ENCODE data around the gene KSR1.
A peak's percentile ranks its signal among the peaks of the same experiment; 100 is the strongest.
"Not testable (repeated sequence)": the region's sequence is repeated elsewhere in the genome, so short reads cannot be mapped to it uniquely, and the experiment has no call there.

Gene KSR1

DNA sequence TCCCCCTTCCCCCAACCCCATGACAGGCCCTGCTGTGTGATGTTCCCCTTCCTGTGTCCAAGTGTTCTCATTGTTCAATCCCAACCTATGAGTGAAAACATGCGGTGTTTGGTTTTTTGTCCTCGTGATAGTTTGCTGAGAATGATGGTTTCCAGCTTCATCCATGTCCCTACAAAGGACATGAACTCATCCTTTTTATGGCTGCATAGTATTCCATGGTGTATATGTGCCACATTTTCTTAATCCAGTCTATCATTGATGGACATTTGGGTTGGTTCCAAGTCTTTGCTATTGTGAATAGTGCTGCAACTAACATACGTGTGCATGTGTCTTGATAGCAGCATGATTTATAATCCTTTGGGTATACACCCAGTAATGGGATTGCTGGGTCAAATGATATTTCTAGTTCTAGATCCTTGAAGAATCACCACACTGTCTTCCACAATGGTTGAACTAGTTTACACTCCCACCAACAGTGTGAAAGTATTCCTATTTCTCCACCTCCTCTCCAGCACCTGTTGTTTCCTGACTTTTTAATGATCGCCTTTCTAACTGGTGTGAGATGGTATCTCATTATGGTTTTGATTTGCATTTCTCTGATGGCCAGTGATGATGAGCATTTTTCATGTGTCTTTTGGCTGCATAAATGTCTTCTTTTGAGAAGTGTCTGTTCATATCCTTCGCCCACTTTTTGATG lies 28.9 kb upstream of the KSR1 start:
- not testable (repeated sequence) for DNase-seq

DNA sequence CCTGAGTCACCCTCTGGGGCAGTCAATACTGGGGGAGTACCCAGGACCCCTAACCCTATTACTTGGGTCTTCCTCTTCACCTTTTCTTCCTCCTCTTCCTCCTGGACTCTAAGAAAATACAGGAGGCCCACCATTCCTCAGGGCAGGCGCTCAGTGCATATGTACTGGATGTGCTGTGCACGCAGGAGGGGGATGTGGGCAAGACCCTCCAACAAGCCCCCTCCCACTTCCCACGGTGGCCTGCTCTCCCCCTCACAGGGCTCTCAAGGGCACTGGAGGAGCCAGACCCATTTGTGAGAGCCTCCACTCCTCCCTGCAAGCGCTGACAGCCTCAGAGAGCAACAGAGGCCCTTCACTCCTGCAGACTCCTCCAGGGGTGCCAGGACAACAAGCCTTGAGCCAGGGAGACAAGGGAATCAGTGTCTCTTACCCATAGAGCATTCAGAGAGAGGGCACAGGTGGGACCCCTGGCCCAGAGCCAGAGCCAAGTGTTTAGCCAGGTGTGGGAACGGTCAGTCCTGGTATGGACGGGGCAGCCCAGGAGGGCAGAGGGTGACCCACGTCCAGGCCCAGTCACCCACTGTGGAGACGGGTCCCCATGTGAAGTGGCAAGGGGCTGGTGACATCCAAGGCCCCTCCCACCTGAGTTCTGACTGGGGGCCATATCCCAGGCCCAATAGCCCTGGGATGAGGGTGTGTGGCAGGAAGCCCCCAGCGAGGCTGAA lies 27.3 kb upstream of the KSR1 start:
- no peak for DNase-seq

DNA sequence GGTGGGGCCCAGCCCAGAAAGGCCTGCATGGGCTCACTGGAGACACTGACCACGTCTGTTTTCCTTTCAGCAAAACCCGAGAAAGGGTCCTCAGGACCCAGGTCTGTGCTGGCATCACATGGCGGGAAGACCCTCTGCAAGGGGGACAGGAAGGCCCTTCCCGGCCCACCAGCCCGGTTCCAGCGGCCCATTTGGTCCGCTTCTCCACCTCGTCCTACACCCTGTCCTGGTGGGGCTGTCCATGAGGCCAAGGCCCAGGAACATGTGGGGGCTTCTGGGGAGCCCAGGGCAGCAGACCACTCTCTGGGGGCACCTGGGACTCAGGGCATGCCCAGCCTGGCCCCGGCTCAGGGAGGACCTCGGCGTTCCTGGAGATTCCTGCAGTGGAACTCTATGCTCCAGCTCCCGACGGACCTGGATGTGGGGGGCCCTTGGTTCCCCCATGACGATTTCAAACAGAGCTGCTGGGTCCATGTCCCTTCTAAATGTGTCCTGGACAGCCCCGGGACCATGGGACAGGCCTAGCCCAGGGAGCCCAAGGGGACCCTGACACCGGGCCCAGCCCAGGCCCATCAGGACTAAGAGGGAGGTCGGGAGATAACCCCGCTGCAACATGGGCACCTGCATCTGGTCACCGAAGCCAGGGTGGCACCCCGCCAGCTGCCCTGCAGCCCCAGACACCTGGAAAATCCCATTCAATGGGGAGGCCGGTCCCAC lies 26.4 kb upstream of the KSR1 start:
- no peak for DNase-seq

DNA sequence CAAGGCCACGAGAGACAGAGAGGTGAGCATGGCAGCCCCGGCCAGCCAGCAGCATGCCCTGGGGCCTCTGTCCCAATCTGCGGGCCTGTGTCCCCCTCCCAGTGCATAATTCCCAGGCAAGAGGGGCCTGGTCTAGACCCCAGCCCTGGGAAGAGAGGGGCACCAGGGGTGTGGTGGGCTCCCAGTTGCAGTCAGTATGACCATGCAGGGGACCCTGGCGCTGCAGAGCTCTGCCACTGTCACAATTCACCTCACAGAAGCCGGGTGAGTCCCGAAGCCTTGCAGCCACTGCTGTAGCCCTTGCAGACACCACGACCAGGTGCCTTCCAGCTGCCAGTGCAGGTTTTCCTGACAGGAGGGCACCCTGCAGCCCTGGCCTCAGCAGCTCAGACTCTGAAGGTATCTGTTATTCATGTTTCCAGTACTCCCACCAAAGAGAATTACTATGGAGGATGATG lies 25.8 kb upstream of the KSR1 start:
- no peak for DNase-seq

DNA sequence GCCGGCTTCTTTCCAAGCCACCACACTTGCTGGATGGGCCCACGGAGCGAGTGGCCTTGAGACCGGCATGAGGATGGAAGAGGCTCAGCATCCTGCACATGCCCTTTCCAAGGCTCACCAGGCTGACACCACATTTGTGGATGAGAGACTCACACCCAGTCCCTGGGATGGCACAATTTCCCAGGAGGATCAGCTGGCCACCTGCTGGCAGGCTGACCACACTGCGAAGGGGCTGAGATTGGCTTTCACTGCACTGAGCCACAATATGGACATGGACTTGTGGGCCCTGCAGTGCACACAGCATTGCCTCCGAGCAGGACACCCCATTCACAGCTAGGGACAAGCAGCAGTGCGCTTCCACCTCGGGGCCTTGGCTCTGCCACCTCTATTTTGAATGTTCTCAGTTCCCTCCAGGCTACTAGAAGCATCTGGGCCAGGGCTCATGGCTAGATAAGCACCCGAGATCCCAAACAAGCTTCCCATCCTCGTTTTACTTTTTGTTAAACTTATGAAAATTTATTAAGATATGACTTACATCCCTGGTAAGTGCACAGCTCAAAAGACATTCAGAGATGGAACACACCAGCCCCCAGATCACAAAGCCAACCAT lies 25.3 kb upstream of the KSR1 start:
- DNase-seq, result no peak

DNA sequence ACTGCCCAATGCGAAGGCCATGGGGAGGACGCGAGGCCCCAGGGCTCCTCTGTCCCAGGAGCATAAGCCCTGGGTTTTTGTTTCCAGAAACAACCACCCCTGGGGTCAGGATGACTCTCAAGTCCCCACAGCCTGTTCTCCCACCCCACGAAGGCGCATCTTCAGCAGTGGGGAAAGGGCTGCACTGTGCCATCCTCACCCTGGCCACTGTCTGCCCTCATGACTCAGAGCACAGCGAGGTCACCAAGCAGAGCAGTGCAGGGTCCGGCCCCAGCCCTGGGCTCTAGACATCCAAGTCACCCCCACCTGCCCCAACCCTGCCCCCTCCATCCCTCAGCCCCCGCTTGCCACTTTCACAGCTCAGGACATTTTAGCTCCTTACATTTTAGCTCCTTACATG lies 22.7 kb upstream of the KSR1 start:
- DNase-seq, result no peak

DNA sequence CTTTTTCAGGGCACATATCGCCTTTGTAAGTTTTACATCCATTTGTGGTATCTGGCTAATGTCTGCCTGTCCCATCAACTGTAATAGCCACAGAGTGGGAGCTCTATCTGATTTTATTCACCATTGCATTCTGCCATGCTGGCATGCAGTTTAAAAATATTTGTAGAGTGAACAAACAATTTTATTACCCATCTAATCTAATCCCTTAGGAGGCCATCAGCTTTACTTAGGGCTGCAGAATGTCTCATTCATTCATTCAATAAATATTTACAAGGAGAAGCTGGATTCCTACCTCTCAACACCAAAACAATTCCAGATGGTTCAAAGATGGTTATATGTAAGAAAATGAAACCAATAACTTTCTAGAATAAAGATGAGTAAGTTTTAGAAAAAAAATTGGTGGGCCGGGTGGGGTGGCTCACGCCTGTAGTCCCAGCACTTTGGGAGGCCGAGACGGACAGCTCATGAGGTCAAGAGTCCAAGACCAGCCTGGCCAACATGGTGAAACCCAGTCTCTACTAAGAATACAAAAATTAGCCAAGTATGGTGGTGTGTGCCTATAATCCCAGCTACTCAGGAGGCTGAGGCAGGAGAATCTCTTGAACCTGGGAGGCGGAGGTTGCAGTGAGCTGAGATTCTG lies 20.7 kb upstream of the KSR1 start:
- not testable (repeated sequence) for DNase-seq

DNA sequence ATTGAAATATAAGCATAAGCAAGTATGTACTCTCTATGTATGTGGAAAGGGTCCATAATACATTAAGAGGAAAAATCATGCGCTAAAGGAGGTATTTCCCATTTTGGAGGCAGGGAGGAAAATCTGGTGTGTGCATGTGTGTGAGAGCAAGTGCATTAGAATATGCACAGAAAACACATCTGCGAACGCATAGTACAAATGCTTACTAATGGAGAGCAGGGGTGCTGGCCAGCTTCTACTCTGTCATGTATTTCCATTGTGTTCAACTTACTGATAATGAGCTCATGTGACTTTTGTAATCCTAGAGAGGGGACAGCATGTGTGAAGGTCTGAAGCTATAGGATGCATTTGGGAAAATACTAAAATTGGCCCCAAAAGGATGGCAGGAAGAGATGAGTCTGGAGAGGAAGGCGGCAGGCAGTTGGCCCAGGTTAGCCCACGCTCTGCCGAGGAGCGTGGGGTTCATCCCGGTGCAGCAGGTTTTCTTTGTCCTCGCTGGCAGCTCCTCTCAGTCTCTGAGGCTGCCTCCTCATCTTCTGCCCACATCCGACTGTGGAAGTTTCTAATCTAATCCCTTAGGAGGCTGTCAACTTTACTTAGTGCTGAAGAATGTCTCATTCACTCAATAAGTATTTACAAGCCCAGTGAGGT lies 17.8 kb upstream of the KSR1 start:
- DNase-seq, result no peak

DNA sequence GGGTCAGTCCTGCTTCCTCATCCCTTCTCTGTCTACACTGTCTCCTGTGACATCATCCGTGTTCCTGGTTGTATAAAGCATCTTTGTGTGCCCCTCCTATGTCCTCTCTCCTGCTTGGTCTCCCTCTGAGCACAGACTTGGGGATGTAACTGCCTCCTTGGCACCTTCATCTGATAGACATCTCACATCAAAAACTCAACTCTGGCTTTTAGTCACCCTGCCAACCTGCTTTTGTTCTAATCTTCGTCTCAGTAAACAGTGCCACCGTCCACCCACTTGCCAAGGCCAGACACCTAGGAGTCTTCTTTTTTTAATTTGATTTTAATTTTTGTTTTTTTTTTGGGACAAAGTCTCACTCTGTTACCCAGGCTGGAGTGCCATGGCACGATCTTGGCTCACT lies 16.9 kb upstream of the KSR1 start:
- DNase-seq, result no peak

DNA sequence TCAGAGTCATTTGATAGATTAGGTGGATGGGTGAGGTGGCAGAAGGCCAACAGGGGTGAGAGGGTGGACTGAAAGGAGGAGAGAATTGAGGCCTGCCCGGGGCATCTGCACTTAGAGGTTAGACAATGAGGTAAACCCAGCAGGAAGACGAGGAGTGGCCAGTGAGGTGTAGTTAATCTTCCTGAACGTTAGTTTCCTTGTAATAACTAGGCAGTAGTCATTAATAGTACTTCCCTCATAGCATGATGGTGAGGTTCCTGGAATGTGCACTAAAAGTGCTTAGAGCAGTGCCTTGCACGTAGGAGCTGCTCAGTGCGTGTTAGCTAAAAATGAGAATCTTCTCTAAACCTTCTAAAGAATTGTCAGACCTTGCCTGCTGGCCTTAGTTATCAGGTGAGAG lies 13.5 kb upstream of the KSR1 start:
- DNase-seq, result no peak

DNA sequence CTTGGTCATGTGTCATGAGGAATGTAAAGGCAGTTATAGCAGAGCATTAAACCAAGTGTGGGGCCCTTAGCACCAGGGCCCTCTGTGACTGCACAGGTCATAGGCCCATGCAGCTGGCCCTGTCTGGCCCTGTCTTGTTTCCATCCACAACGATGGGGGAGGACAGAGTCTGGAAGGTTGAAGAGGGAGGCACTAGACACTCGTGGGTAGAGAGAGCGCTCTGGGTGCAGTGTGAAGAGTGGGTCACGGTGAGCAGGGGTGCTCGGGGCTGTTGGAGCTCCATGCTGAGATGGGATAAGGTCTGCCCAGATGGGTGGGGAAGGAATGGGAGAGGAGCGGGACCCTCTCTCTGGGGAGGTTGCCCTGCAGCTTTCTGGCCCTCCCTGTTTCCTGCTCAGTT lies 12.8 kb upstream of the KSR1 start:
- DNase-seq, result no peak

DNA sequence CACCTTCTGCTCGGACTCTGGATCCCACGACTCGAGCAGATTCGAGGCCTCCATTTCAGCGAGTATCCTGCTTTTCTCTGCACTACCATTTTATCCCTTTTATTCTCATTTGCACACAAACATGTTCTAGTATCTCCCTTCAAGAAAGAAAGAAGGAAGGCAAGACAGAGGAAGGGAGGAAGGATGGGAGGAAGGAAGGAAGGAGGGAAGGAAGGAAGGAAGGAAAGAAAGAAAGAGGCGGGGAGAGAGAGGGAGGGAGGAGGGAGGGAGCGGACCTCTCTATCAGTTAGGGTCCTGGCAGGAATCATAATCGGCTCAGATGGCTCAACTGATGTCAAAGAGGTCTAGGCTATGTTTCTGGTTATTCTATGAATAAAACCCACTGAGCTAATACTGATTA lies 10.3 kb upstream of the KSR1 start:
- DNase-seq, result no peak

DNA sequence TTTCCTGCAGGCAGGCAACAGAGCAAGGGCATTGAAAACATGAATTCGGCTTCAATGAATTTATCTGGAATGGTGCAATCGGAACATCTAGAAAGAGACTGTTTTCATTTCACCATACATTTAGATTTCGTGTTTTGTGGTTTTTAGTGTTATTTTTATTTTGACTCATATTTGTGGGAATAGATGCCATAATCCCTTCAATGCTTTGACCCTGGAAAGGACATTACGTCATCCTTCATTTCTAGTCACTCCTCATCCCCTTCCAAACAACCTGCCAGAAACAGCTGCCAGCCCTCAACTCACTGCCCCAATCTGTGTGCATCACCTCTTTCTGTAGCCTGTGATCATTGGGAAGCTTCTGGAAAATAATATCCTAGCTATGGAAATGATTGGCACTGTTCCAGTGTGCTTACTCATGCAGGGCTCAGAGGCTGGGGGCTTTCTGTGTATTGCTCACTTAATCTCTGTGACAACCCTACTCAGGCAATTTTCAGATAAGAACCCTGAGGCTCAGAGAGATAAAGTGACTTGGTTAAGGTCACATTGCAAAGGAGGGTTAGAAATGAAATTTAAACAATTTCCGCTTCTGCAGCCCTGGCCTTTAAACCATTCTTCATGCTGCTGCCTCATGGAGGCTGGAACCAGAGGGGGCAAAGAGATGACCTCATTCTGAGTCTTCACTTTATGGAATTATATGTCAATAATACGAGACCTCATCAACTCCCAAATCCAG lies 9.5 kb upstream of the KSR1 start:
- DNase-seq, result no peak

DNA sequence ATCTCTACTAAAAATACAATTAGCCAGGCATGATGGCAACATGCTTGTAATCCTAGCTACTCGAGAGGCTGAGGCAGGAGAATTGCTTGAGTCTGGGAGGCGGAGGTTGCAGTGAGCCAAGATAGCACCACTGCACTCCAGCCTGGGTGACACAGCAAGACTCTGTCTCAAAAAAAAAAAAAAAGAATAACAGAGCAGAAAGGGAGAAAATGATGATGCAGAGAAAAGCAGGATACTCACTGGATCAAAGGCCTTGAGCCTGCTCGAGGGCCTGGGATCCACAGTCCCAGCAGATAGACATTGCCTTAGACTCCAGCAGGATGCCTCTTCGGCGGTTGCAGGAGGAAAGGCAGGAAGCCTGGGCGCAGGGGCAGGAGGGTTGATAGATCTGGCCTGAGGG lies 7.7 kb upstream of the KSR1 start:
- DNase-seq, result not testable (repeated sequence)

DNA sequence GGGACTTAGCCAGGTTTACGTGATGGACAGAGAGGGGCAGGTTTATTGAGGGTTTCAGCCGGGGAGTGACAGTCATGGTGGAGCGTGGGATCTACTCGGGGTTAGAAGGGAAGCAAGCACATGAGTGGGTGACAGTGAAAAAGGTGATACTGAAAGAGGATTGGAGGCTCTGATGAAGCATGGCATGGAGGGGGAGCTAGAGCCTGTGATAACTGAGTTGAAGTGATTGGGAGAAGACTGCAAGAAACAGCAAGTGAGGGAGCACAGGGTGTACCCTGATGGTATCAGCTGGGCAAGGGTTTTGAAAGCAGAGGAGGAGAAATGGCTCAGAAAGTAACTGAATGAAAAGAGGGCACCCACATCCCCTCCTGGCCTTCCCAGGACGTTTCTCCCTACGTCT lies 6.7 kb upstream of the KSR1 start:
- DNase-seq, result no peak

DNA sequence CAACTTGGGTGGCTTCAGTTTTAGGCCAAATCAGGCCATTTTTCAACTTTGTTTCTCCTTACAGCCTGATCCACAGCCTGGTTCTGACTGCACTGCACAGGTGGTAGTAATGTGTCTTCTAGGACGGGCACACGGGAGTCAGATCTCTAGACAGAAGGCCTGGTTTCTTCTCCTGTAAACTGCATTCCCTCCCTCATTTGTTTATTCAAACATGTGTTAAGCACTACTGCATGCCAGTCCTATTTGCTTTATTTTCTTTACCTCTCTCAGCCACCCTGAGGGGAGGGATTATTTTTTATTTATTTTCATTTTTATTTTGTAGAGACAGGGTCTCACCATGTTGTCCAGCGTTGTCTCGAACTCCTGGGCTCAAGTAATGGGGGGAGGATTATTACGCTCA lies 6.3 kb upstream of the KSR1 start:
- DNase-seq, result no peak

DNA sequence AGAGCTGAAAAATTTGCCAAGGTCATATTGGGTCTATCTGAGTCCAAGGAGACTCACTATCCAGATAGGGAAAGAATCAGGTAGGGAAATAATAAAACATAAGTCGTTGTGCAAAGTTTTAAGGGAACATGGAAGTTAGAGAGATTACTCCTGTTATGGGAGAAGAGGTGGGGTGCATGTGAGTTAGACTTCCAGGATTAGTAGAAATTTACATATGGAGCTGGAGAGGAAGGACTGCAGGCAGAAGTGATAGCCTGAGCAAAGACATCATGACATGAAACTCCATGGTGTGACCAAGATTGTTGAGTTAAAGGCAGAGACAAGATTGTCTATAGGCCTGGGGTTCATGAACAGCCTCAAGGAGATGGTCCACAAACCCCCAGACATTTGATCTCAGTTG lies 5.8 kb upstream of the KSR1 start:
- DNase-seq, result no peak

DNA sequence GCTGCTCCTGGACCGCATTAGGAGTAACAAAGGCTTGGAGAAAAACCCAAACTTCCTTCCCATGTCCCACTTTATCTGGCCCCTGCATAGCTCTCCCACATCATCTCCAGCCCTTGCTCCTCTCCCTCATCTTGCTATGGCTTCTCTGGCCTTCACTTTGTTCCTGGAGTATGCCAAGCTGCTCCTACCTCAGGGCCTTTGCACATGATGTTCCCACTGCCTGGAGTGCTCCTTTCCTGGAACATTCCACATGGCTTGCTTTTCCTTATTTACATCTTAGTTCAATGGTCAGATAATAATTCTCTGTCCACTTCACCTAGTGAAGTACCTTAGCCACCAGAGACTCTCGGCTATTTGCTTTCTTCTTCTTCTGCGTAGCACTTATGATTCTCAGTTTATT lies 4.3 kb upstream of the KSR1 start:
- DNase-seq, result no peak

DNA sequence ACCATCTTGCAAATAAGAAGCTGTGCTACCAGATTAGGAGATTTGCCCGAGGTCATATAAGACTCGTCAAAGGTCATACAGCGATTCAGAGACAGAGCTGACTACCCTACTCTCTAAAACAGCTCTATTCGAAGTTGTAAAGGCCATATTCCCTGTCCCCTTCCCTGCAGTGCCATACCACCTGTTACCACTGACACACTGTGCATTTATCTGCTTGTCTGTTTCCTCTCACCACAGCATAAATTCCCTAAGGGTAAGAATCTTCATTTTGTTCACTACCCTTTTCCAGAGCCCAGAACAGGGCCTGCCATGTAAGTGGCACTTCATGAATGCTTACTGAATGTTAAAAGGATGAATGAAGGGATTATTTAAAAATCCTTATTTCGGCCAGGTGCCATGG lies 3.4 kb upstream of the KSR1 start:
- DNase-seq, result no peak

DNA sequence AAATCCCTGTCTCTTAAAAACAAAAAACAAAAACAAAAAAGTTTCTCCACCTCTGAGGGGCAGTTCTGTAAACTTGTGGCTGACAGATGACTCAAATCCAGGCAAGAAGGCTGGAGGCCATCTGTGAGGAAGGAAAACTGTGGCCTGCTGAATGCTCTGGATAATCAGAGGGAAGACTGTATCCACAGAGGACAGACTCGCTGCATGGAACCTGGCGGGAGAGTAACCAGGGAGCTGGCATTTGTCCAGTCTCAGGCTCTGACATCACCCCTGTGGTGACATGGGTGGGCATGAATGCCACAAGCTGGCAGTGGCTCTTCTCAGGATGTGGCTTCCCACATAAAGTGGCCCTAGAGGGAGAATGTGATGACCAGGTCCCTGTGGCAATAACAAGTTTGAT lies 2.8 kb upstream of the KSR1 start:
- peak; percentile 19 for DNase-seq

DNA sequence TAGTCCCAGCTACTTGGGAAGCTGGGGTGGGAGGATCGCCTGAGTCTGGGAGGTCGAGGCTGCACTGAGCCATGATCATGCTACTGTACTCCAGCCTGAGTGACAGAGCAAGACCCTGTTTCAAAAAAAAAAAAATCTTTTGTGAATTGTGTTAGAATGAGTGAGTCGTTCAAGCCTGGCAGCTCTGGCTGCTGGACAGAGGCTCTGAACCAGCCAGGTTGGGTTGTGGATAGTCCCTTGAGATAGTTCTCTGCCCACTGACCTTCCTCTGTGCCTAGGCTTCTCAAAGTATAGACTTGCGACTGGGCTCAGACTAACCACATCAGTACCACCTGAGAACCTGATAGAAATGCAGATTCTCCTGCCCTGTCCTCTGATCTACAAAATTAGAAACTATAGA lies 2.2 kb upstream of the KSR1 start:
- no peak for DNase-seq

Data from NCI-H2029 (cell line).